Epithelial cell of esophagus (primary cell): ENCODE data around the gene FRMD5.
A peak's percentile ranks its signal among the peaks of the same experiment; 100 is the strongest.

ENCODE experiments used
- DNase-seq: peaks from one replicate; pipeline ENCODE4 v3.0.0; 2010; ENCODE audit warnings: low read depth
- H3K4me3 ChIP-seq: 2 replicates; pipeline ENCODE4 v1.5.1; 2011; ENCODE audit warnings: mild to moderate bottlenecking, low read length, control low read depth
- TF ChIP-seq, protein P1 (sequence below): IDR thresholded peaks from 2 replicates; pipeline ENCODE4 v1.5.1; 2011; ENCODE audit warnings: low read depth, mild to moderate bottlenecking, low read length, control low read depth, inconsistent platforms; ENCODE audit not compliant: insufficient read depth; ENCODE audit errors: missing control alignments

Gene FRMD5

DNA sequence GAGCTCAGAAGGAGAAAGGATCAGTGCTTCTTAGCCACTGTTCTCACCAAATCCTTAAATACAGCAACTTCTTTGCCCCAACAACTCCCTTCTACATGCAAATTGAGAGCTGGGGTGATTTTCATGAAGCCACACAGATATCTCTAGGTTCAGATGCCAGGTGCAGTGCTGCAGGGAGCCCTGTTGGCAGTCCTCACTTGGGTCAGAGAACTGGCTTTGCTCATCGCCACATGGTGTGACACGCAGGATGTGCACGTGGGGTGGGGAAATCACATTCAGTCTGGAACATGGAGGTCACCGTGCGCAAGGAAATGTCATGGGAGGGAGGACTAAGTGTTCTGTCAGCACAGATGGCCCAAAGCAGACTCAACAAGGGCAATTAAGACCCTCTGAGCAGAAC, 264.5 kb downstream of the FRMD5 start:
- TF ChIP-seq, protein P1, sequence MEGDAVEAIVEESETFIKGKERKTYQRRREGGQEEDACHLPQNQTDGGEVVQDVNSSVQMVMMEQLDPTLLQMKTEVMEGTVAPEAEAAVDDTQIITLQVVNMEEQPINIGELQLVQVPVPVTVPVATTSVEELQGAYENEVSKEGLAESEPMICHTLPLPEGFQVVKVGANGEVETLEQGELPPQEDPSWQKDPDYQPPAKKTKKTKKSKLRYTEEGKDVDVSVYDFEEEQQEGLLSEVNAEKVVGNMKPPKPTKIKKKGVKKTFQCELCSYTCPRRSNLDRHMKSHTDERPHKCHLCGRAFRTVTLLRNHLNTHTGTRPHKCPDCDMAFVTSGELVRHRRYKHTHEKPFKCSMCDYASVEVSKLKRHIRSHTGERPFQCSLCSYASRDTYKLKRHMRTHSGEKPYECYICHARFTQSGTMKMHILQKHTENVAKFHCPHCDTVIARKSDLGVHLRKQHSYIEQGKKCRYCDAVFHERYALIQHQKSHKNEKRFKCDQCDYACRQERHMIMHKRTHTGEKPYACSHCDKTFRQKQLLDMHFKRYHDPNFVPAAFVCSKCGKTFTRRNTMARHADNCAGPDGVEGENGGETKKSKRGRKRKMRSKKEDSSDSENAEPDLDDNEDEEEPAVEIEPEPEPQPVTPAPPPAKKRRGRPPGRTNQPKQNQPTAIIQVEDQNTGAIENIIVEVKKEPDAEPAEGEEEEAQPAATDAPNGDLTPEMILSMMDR, result no peak
- DNase-seq, result no peak
- H3K4me3 ChIP-seq, result no peak overlapping the region

DNA sequence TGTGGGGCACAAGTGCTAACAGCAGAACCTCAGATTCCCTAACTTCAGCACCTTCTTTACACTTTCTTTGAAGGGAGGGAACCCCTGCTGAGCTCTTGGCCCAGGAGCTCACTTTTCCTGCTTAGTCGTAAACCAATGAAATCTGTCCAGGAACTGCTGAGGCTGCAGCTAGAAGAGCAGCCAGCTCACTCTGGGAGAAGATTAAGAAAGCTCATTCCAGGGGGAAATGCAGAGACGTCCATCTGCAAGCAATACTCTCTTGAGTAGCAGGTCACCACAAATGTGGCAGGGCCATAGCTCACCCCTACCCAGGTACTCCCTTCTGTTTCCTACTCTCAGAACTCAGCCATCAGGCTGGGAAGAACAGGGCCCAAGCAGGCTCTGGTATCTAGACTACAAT, 265.0 kb downstream of the FRMD5 start:
- peak; percentile 8 for DNase-seq
- no peak overlapping the region for H3K4me3 ChIP-seq
- TF ChIP-seq, protein P1, result no peak

DNA sequence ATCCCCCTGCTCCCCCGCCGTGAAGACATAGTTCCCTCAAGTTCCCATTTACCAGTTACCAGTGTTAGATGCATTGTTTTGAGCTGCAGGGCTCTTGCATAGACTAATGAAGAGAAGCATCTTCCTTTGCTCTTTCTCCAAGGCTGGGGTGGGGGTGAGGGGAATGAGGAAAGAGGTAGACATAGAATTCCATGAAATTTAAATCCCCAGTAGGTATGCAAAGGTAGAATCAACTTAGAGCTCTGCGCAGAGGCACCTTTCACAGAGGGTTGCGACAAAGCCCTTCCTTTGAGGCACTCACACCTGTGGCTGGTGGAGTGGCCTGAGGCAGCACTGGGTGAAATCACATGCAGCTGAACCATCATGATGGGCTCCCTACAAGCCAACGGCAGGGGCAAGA, 266.9 kb downstream of the FRMD5 start:
- TF ChIP-seq, protein P1, result no peak
- H3K4me3 ChIP-seq, result no peak overlapping the region
- no peak for DNase-seq

DNA sequence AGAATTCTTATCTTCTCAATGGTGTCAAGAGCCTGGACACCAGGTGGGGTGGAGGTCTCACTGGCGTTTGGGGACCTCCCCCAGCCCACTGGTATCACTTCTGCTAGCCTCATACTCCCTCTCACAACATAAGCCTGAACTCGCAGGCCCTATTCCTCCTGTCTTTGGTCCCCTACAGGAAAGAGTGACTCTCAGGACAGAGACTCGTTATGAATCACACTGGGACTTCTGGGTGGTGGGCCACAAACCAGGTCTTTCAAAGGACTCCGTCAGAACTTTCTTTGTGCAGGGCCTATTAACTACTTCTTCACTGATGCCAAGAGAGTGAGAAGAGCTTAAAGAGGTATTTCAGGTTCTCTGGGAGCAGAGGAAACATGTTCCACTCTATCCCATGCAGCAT, 267.9 kb downstream of the FRMD5 start:
- H3K4me3 ChIP-seq, result no peak overlapping the region
- DNase-seq, result no peak
- TF ChIP-seq, protein P1, result no peak

DNA sequence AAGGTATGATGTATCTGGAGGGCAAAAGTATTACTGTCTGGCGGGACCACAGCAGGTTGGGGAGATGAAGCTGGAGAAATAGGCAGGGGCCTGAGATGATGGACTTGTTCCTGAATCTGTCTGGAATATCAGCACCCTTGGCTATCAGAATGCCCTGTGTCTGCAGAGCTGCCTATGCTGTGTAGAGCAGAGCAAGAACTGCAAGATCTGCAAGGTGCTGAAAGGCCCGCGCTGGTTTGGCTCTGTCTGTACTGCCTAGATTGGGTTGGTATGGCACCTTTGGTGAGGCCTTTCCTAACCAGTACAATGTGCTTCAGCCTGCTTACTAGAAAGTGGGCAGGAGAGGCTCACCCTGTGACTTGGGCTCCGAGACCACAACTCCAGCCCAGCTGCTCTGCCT, 271.5 kb downstream of the FRMD5 start:
- H3K4me3 ChIP-seq, result no peak overlapping the region
- DNase-seq, result no peak
- TF ChIP-seq, protein P1, result no peak

DNA sequence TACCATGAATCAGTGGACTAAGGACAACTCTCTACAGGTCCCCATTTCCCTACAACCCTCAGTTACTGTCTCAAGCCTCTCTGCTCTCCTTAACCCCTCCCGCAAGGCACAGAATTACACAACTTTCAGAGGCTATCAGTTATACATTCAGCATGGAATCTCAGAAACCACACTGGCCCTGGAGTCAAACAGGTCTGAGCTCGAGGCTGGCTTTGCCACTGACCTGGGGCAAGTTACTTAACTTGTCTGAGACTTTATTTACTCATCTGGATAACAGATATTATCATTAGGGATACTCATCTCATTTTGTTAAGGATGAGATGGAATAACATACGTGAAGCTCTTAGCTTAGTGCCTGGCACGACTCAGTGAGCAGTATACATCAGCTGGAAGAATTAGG, 273.1 kb downstream of the FRMD5 start:
- TF ChIP-seq, protein P1, result no peak
- DNase-seq, result peak; percentile 69
- no peak overlapping the region for H3K4me3 ChIP-seq

DNA sequence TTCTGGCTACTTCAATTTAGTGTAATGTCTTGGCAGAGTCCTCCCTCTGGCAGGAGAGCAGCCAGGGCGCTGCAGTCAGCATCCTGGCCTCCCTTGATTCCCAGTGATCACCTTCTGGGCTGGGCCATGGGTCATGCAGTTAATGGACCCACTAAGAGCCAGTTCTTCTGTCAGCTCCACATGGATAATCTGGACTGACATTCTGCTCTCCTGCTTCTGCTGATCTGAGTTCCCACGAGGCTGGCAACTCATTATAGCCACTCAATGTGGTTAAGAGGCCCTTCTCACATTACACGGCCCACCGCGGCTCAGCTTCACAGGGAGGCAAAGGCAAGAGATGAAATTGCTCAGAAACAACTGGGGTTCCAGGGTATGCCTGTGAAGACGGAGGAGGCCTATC, 274.3 kb downstream of the FRMD5 start:
- TF ChIP-seq, protein P1, result no peak
- no peak overlapping the region for H3K4me3 ChIP-seq
- DNase-seq, result no peak
